ENCODE results near the gene MED15. TPM values are rescaled to one million over a fixed set of nuclear protein-coding genes. Genes with fewer than 3 reads are reported as not detected.

The MED15 gene
- total and polyA plus RNA-seq, 2 of the 8 experiments (the other 6 are each of a cell fraction or from before 2014, with no cell fraction given) = 28.3 to 57.1 TPM

- TF ChIP-seq ATF2 (IDR thresholded peaks at IDR 0.05; ENCODE audit: low read length) = no peak
- no peak for TF ChIP-seq GABPA (IDR thresholded peaks at IDR 0.05; ENCODE audit: borderline replicate concordance, insufficient read depth, low read length)
- TF ChIP-seq CBX8 (IDR thresholded peaks at IDR 0.05; ENCODE audit: borderline replicate concordance, low read depth, low read length) = no peak
- TF ChIP-seq SP4 (IDR thresholded peaks at IDR 0.05; ENCODE audit: low read length) = no peak
- TF ChIP-seq USF2 (IDR thresholded peaks at IDR 0.05; ENCODE audit: low read length) = no peak
These were observed 119.4 kb downstream of the MED15 start (continued) for GRCh38 chr22:20626811-20627210.

Data from H1 (cell line).